ENCODE measurements around the gene AOAH.

Gene AOAH

DNA sequence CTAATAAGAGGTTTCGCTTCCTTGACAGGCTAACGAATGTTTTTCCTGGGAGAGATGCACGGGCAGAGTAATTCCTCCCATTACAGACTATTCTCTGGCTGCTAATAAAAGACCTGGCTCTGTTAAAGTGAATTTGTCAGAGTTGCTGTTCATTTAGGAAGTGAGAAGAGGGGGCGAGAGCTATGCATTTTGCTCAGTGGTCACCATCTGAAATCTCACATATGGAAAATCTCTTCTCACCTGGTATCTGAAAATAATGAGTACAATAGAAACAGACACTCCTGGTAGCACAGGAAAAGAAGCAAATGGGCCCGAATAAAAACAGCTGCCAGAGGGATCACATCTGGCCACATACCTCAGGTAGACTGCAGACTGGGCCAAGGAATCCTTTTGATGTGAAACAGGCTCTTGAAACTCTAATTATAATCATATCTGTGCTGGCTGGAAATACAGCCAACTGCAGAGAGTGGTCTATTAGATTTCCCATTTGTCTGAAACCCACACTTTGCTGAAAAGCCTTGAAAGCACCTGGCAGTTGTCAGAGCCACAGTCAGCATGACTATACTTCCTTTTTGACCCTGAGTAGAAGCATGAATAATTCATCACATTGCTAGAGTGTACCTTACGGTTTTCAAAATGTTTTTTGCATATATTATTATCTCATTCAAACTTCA is 33.6 kb downstream of the AOAH start:
- no peak for DNase-seq

DNA sequence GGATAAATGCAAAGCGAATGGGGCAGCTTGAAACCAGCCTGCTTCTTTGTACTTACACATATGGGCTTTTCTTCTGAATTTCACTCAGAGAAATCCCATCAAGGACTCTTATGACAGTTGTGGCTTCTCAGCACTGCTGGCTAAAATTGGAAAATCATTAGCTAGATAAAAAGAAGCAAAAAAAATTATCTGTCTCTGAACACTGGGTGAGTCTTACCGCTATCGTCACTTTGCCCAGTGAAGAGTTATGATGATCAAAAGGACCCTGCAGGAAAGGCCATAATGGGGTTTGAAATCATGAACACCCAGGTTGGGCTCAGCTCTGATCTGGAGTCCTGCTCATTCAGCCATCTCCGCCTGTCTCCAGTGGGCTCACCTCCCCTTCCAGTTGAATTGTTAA is 34.3 kb downstream of the AOAH start:
- no peak for DNase-seq

DNA sequence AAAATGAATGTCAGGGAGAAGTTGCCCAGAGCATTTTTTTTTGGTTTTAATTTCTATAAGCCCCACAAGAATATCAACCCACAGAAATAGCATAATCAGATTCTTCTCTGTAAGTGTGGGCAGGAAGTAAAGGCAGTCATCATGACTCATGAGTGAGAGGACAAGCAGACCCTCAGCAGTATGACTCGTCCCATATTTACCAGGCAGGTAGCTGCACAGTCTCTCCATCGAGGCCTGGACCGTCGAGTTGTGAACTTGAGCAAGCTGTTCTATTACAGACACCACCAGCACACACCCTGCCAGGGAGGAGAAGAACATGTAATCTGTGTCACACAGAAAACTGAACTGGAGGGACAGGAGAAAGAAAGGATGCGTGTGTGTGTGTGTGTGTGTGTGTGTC is 37.8 kb downstream of the AOAH start:
- DNase-seq = no peak

DNA sequence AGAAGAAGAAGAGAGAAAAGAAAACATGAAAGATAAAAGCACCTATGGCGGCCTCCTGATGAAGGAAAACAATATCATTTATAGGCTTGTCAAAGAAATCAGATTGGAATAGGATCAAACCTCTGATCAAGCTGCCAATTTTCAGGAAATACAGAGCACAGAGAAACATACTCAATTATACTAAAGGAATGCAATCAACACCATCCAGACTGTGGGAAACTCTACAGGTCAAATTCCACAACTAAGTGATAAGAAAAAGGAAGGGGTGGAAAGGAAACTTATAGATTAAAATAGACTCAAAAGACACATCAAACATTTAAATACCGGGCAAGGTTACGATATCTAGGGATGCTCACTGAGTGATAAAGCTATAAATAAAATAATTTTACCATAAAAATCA is 39.3 kb downstream of the AOAH start:
- no peak for DNase-seq

DNA sequence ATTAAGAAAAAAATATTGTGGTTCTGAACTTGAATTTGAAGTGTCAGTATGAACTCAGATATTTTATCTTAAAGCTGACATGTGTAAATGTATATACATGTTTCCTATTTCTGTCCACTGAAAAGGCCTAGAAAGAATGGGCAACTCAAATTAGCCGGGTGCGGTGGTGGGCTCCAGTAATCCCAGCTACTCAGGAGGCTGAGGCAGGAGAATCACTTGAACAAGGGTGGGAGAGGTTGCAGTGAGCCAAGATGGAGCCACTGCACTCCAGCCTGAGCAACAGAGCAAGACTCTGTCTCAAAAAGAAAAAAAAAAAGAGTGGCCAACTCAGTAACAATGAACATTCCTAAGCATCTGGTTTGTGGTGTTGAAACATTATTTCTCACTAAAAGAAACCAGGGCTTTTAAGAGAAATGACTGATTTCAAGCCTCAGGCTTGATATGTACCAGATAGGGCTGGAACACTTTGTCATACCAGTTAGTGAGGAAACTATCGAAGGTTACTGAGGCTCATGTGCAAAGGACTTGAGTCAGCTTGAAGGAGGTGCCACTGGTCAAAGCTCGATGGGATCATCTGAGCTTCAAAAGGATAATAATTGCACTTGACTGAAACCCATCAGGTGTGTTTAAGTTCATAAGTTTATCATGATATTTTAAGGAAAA is 40.5 kb downstream of the AOAH start:
- DNase-seq = no peak

DNA sequence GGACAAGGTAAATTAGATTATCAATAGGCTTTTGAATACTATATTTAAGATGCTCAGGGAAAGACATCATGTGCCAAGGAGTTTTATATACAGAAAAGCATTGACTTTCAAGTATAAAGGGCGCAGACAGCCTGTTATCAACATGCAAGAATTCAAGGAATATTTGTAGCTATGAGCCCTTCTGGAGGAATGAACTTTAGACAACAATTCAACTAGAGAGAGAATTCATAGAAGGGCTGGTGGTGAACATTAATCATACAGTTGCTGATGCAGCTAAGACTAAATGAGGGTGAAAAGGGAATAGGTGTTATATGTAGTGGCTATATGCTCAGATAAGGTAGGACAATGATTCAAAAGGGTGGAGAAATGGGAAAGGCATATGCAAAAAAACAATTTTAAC is 41.2 kb downstream of the AOAH start:
- no peak for DNase-seq

DNA sequence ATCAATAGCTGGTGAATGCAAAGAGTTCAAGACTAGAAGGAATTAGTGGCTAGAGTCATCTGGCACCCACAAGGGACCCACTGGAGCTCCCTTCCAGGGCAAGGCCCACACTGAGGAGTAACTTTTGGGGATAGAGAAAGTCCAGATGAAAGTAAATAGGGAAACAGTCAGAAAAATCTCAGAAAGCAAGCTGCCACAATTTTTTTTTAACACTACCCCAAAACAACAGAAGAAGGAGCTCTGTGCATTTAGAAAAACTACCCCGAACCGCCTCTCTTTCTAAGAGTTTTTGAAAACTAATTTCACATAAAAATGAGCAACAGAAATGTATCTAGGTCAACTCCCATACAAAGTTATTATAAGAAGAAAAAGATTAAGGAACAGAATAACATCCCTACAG is 42.2 kb downstream of the AOAH start:
- peak; percentile 13 for DNase-seq

DNA sequence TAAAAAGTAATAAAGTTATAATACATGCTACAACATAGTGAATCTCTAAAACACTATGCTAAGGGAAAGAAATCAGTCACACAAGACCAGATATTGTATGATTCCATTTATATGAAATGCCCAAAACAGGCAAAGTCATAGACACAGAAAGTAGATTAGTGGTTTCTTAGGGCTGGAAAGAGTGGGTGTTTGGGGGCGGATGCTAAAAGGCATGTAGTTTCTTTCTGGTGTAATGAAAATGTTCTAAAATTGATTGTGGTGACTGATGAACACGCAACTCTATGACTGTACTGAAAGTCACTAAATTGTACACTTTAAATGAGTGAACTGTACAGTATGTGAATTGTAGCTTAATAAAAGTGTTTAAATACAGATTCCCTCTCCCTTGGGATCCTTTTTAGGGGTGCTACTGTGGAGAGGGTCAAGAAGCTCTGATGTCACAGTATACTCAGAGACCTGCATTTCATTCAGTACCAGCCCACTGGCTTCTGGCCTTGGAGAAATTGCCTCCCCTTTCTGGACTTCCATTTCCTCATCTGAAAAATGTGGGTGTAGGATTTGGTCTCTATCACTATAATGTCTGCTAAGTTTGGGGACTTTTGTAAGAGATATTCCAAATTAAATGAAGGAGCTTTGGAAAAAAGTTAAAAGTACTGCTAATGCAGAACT is 46.4 kb downstream of the AOAH start:
- no peak for DNase-seq

DNA sequence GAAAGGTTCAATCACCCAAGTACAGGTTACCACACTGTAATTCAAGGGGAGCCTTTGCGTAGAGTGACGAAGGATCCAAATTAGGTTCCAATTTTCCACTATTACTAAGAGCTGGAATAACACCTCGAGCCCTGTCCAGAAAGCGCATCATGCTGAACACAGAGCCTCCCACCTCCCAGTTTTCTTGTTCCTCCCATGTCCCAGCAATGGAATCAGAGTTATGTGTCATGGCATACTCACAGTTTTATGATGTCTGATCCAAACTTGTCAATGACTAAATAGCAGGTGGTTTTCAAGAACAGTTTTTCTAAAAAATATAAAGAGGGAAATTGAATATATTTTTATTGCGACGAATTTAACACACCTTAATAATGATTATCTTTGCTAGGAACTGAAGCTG is 50.6 kb downstream of the AOAH start:
- no peak for DNase-seq

DNA sequence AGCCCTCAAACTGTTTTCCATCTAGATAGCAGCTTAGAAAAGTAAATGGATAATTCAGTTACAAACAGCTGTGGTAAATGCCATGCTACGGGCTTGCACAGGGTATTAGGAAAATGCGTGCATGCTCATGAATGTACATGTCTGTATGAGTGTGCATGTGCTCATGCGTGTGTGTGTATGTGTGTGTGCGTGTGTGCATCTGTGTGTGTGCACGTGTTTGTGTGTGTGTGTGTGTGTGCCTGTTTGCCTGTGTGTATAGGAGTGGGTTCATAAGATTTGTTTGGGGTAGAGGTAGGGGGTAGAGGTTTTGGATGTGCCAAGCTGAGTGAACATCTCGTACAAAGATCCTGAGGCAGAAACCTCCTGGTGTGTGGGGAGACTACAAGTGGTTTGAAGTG is 52.9 kb downstream of the AOAH start:
- DNase-seq = no peak

DNA sequence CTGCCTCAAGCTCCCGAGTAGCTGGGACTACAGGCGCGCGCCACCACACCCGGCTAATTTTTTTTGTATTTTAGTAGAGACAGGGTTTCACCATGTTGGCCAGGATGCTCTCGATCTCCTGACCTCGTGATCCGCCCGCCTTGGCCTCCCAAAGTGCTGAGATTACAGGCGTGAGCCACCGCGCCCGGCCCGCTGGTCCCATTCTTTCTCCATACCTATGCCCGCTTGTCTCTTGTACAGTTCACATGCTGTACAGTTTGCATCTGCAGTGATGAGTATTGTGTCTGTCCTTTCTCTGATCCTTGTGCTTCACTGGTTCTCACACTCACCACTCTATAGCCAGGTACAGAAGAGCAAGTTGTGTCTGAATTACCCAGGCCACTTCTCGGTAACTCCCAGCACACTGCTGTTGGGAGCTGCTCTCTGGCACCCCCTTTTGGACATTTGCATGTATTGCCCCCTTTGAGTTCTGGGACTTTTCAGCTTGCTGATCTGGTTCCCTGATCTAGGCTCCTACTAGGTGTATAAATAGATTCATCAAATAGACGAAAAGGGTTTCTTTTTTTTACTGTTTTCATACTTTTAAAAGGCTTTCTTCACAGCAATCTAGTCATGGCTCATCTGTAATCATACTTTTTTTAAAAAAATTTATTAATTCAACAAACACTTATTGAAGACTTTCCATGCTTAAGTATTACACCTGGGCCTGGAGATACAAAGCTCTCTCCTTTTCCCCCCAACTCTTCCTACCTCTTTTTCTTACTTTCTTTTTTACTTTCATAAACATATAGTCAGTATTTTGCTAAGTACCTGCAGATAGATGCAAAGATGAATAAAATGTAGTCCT is 53.5 kb downstream of the AOAH start:
- DNase-seq = peak; percentile 66

DNA sequence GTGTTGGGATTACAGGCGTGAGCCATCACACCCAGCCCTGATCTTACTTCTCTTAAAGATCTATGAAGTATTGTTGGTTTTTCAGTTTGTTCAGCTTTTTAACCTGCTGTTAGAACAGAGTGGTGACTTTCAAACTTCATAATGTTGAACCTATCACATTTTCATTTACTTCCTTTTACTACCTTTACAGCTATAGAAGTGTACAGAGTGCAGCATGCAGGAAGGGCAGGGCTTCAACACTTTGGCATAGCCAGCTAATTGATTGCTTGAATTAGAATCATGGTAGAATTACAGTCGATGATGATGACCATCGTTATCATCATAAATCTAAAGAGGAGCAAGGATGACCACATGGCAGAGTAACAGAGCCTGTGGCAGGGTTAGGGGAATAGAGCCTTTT is 55.5 kb downstream of the AOAH start:
- DNase-seq = no peak

DNA sequence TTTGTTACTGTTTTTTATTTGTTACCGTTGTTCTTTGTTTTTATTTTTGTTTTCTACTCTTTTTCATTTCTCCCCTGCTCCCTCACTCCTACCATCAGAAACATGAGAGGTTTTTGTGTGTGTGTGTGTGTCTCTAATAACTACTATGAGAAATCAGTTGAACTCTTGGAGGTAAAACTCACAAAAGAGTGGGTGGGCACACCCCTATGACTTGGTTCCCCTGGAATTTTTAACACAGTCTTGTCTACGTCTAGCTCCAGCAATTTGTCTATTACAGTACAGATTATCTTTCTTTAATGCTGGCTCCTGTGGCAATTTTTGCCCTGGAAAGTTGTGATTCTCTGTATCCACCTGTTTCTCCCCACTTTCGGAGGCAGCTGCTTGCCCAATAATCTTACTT is 56.2 kb downstream of the AOAH start:
- no peak for DNase-seq

DNA sequence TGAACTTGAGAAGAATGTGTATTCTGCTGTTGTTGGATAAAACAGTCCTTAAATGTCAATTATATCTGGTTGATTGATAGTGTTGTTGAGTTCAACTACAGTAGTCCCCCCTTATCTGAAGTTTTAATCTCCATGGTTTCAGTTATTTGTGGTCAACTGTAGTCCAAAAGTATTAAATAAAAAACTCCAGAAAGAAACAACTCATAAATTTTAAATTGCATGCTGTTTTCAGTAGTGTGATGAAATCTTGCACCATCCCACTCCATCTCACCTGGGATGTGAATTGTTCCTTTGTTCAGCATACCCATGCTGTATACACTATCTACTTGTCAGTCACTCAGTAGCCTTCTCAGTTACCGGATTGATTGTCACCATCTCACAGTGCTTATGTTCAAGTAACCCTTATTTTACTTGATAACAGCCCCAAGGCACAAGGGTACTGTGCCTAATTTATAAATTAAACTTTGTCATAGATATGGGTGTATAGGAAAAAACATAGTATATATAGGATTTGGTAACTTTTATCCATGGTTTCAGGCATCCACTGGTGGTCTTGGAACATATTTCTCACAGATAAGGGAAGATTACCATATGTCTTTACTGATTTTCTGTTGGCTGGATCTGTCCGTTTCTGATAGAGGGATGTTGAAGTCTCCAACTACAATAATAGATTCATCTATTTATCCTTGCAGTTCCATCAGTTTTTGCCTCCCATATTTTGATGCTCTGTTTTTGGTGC is 57.1 kb downstream of the AOAH start:
- no peak for DNase-seq

DNA sequence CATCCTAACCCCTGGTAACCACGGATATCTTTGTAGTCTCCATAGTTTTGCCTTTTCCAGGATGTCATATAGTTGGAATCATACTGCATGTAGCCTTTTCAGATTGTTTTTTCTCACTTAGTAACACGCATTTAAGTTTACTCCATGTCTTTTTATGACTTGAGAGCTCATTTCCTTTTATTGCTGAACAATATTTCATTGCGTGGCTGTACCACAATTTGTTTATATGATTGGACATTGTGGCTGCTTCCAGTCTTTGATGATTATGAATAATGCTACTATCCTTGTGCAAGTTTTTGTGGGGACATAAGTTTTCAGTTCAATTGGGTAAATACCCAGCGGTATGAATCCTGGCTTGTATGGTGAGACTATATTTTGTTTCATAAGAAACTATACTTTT is 60.8 kb downstream of the AOAH start:
- DNase-seq = no peak

DNA sequence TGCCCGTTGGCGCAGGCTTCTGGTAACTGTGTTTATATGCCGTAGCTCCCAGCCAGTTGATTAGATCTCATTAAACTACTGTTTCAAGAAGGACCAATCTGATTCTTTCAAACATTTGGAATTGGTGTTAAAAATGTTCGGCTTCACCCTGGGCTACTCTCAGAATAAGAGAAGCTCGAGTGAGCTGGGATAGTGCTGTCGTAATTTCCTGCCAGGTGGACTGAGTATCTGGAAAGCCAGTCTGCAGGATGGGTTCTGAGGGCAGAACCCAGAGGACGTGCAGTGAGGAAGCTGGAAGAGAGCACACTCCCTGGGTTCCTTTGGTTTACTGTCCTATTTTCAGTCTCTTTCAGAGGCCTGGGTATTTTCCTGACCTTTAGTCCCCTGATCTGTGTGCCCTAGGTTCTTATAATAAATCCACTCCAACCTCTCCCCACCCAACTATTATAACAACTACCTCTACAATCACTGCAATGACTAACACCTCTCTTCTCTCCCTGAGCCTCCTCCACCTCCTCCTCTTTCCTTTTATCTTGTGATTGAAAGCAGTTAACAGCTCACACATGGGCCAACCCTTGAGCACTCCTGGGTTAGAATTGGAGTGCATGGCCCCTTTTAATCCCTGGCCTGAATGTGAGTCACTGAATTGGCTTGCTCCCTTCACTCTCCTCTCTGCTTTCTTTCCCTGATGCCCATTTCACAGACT is 63.0 kb downstream of the AOAH start:
- DNase-seq = no peak

DNA sequence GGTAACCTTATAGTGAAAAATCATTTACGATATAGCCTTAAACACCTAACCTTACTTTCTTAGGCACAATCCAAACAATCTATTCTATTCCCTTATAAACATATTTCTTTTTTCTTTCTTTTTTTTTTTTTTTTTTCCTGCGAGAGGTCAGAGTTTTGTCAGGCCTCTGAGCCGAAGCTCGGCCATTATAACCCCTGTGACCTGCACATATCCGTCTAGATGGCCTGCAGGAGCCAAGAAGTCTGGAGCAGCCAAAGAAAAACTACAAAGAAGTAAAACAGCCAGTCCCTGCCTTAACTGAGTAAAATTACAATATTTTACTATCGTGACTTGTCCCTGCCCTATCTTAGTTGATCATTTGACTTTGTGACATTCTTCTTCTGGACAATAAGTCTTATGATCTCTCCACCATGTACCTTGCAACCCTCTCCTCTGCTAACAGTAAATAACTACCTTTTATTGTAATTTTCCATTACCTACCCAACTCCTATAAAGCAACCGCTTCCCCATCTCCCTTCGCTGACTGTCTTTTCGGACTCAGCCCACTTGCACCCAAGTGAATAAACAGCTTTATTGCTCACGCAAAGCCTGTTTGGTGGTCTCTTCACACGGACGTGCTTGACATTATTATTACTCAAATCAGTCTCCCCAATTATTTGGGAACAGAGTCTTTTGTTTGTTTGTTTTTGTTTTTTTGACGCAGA is 64.5 kb downstream of the AOAH start:
- DNase-seq = no peak

DNA sequence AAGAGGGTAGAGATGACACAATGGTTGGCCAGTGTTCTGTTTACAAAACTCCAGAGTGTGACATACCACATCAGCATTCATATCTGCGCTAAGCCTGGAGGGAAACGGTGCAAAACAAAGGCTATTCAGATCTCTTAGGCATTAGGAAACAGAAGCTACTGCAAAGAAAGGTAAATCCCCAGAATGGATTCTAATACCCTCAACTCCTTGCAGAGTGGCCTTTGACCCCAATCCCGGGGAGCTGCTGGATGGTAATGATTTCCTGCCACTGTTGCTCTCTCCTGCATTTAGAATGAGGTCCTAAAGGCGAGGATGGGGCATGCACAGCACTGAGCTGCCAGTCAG is 65.2 kb downstream of the AOAH start:
- DNase-seq = no peak

DNA sequence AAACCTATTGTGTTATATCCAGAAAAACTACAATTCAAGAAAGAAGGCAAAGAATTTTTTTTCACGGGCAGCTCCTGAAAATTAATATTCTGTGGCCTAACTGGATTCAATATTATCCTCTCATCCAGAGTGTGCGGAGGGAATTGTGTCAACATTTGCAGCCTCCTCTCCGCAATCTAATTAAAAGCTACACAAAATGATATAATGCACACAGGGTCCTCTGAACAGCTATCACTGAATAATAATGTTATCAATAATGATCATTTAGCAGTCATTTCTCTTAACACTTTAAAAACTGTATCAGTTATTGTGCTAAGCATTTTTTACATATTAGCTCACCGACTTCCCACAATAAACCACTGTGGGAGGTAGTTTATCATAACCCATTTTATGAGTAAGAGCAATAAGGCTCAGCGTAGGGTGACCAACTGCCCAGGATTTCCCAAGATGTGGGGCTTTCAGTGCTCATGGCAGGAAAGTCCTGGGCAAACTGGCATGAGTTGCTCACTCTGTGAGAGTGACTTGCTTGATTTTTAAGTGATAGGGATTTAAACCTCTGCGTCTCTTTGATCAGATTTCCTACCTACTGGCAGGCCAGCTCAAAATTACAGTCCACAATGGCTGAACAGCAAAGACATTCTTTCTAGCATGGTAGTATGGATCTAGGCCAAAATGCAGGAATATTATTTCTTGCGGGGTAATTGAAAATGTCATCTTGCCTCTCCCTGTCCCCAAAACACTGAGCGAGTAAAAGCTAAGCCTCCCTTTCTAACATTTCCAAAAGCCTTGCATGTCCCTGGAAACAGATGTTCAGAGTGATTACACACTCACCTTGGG is 65.7 kb downstream of the AOAH start:
- peak; percentile 11 for DNase-seq

DNA sequence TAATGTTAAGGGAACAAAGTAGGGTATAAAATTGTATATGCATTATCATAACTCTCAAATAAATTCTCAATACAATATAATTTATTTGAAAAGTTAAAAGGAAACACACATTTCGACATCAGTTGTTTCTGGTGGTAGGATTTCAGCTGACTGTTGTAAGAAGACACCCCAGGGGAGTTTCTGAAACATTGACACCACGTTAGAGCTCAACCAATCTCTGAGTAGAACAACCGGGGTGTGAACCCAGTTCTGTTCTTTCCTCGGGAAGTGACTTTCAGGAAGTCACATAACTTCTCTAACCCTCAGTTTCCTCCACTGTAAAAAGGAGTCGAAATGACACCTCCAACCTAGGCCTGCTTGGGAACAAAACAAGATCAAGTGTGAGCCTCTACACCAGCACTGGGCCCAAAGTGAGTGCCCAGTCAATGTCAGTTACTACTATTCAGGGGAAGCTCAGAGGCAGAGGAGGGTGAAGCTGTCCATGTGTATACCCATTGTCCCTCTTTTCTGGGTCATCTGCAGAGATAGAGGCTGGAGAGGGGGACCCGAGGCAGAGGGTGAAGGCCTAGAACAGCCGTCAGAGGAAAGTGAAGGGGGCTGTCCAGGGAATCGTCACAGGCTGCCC is 67.1 kb downstream of the AOAH start:
- DNase-seq = peak; percentile 36
